ENCODE measurements around the gene NCAPG2. TPM values are rescaled to one million over a fixed set of nuclear protein-coding genes. Genes with fewer than 3 reads are reported as not detected.

Gene NCAPG2
- total RNA-seq, 8 experiments from 2014 or later = 1.0 to 31.6 (median 4.2) TPM

- ATAC-seq (replicated peaks in 6 of 8) = no peak
- in situ Hi-C loops (cut with MboI; ENCODE audit: low pct_unique_long_range_greater_than_20kb in 2 of 9, low sequenced_read_pairs in 9 of 9, unreplicated experiment in 9 of 9) = no loop called here
- no peak overlapping the region for H3K4me3 ChIP-seq
- H3K4me1 ChIP-seq (replicated peaks in 1 of 2) = no peaks in the 10 kb centered on the region
- H3K27ac ChIP-seq = no peak overlapping the region
- WGBS, 10 experiments = 73 to 100% (median 90%) methylated on average over 2 to 14 of the region's 22 CpGs; no CpG with 5 or more reads in 2 of the 10 experiments
These were observed 101.5 kb downstream of the NCAPG2 start for GRCh38 chr7:158602905-158603772.

GRCh38 chr7:158602041-158602440, 102.6 kb downstream of the NCAPG2 start:
- Histone ChIP-seq H3K27ac (no peak overlapping the region), H3K4me1 (replicated peaks in 1 of 2) (no peaks in the 10 kb centered on the region), H3K4me3 (no peak overlapping the region)
- ATAC-seq (replicated peaks in 6 of 8) = no peak
- 90 to 100% (median 100%) methylated on average over 2 to 5 of the region's 7 CpGs; no CpG with 5 or more reads in 6 of the 10 experiments for WGBS, 10 experiments
- in situ Hi-C loops (cut with MboI; ENCODE audit: low pct_unique_long_range_greater_than_20kb in 2 of 9, low sequenced_read_pairs in 9 of 9, unreplicated experiment in 9 of 9) = no loop called here

GRCh38 chr7:158601090-158601489, 103.5 kb downstream of the NCAPG2 start:
- in situ Hi-C loops (cut with MboI; ENCODE audit: low pct_unique_long_range_greater_than_20kb in 2 of 9, low sequenced_read_pairs in 9 of 9, unreplicated experiment in 9 of 9) = no loop called here
- 0 to 100% (median 76%) methylated on average over 1 of the region's 1 CpG for WGBS, 10 experiments
- H3K4me1 ChIP-seq (replicated peaks in 1 of 2) = no peaks in the 10 kb centered on the region
- H3K27ac ChIP-seq = no peak overlapping the region
- ATAC-seq (replicated peaks in 6 of 8) = no peak
- H3K4me3 ChIP-seq = no peak overlapping the region

GRCh38 chr7:158596745-158597144, 107.9 kb downstream of the NCAPG2 start:
- ATAC-seq (replicated peaks in 6 of 8) = no peak
- Histone ChIP-seq H3K4me1 (replicated peaks in 1 of 2) (no peaks in the 10 kb centered on the region), H3K4me3 (no peak overlapping the region), H3K27ac (no peak overlapping the region)
- in situ Hi-C loops (cut with MboI; ENCODE audit: low pct_unique_long_range_greater_than_20kb in 2 of 9, low sequenced_read_pairs in 9 of 9, unreplicated experiment in 9 of 9) = no loop called here
- WGBS, 10 experiments = 92 to 100% (median 95%) methylated on average over 3 to 4 of the region's 4 CpGs; no CpG with 5 or more reads in 6 of the 10 experiments

- in situ Hi-C loops (cut with MboI; ENCODE audit: low pct_unique_long_range_greater_than_20kb in 2 of 9, low sequenced_read_pairs in 9 of 9, unreplicated experiment in 9 of 9) = no loop called here
These were observed 108.3 kb downstream of the NCAPG2 start for GRCh38 chr7:158596309-158596708.

GRCh38 chr7:158595068-158595467, 109.5 kb downstream of the NCAPG2 start:
- Histone ChIP-seq H3K27ac (no peak overlapping the region), H3K4me3 (no peak overlapping the region), H3K4me1 (replicated peaks in 1 of 2) (no peaks in the 10 kb centered on the region)
- ATAC-seq (replicated peaks in 6 of 8) = no peak
- in situ Hi-C loops (cut with MboI; ENCODE audit: low pct_unique_long_range_greater_than_20kb in 2 of 9, low sequenced_read_pairs in 9 of 9, unreplicated experiment in 9 of 9) = no loop called here
- 44 to 80% (median 61%) methylated on average over 1 to 2 of the region's 3 CpGs; no CpG with 5 or more reads in 6 of the 10 experiments for WGBS, 10 experiments

More at GRCh38 chr7:158596309-158596708, 108.3 kb downstream of the NCAPG2 start:
- no peak for ATAC-seq (replicated peaks in 6 of 8)
- WGBS, 10 experiments = 83 to 100% (median 93%) methylated on average over 1 to 4 of the region's 4 CpGs; no CpG with 5 or more reads in 5 of the 10 experiments
- H3K27ac ChIP-seq = no peak overlapping the region
- H3K4me3 ChIP-seq = no peak overlapping the region
- H3K4me1 ChIP-seq (replicated peaks in 1 of 2) = no peaks in the 10 kb centered on the region

GRCh38 chr7:158592541-158592940, 112.1 kb downstream of the NCAPG2 start:
- H3K27ac ChIP-seq = no peak overlapping the region
- H3K4me3 ChIP-seq = no peak overlapping the region
- WGBS, 10 experiments = 0 to 100% (median 70%) methylated on average over 1 of the region's 1 CpG; no CpG with 5 or more reads in 6 of the 10 experiments
- no peaks in the 10 kb centered on the region for H3K4me1 ChIP-seq (replicated peaks in 1 of 2)
- no peak for ATAC-seq (replicated peaks in 6 of 8)
- in situ Hi-C loops (cut with MboI; ENCODE audit: low pct_unique_long_range_greater_than_20kb in 2 of 9, low sequenced_read_pairs in 9 of 9, unreplicated experiment in 9 of 9) = no loop called here

GRCh38 chr7:158591944-158592343, 112.7 kb downstream of the NCAPG2 start:
- ATAC-seq (replicated peaks in 6 of 8) = no peak
- 30 to 94% (median 80%) methylated on average over 2 to 10 of the region's 15 CpGs; no CpG with 5 or more reads in 7 of the 10 experiments for WGBS, 10 experiments
- H3K27ac ChIP-seq = no peak overlapping the region
- H3K4me3 ChIP-seq = no peak overlapping the region
- no peaks in the 10 kb centered on the region for H3K4me1 ChIP-seq (replicated peaks in 1 of 2)
- in situ Hi-C loops (cut with MboI; ENCODE audit: low pct_unique_long_range_greater_than_20kb in 2 of 9, low sequenced_read_pairs in 9 of 9, unreplicated experiment in 9 of 9) = no loop called here

- no peak for ATAC-seq (replicated peaks in 6 of 8)
- Histone ChIP-seq H3K27ac (no peak overlapping the region), H3K4me1 (replicated peaks in 1 of 2) (peaks cover 8 to 9% of the 10 kb centered on the region in 2 donors), H3K4me3 (no peak overlapping the region)
- in situ Hi-C loops (cut with MboI; ENCODE audit: low pct_unique_long_range_greater_than_20kb in 2 of 9, low sequenced_read_pairs in 9 of 9, unreplicated experiment in 9 of 9) = no loop called here
- WGBS, 10 experiments = 53 to 87% (median 81%) methylated on average over 2 to 9 of the region's 12 CpGs; no CpG with 5 or more reads in 4 of the 10 experiments
These were observed 114.4 kb downstream of the NCAPG2 start for GRCh38 chr7:158590181-158590530.

GRCh38 chr7:158589653-158590052, 115.0 kb downstream of the NCAPG2 start:
- in situ Hi-C loops (cut with MboI; ENCODE audit: low pct_unique_long_range_greater_than_20kb in 2 of 9, low sequenced_read_pairs in 9 of 9, unreplicated experiment in 9 of 9) = no loop called here
- no peak overlapping the region for H3K4me3 ChIP-seq
- 0 to 80% methylated on average over 1 of the region's 1 CpG; no CpG with 5 or more reads in 8 of the 10 experiments for WGBS, 10 experiments
- H3K4me1 ChIP-seq (replicated peaks in 1 of 2) = peaks cover 9 to 14% of the 10 kb centered on the region in 2 donors
- no peak overlapping the region for H3K27ac ChIP-seq
- ATAC-seq (replicated peaks in 6 of 8) = no peak

- no peak for ATAC-seq (replicated peaks in 6 of 8)
- 40 to 100% (median 64%) methylated on average over 1 to 12 of the region's 16 CpGs; no CpG with 5 or more reads in 4 of the 10 experiments for WGBS, 10 experiments
- peaks cover 9 to 20% of the 10 kb centered on the region in 2 donors for H3K4me1 ChIP-seq (replicated peaks in 1 of 2)
- H3K27ac ChIP-seq = no peak overlapping the region
- no peak overlapping the region for H3K4me3 ChIP-seq
- in situ Hi-C loops (cut with MboI; ENCODE audit: low pct_unique_long_range_greater_than_20kb in 2 of 9, low sequenced_read_pairs in 9 of 9, unreplicated experiment in 9 of 9) = no loop called here
These were observed 115.6 kb downstream of the NCAPG2 start for GRCh38 chr7:158588878-158589442.

GRCh38 chr7:158588085-158588877, 116.3 kb downstream of the NCAPG2 start:
- Histone ChIP-seq H3K4me3 (peak overlapping the region; percentile 47 to 82 (median 64)), H3K27ac (no peak overlapping the region), H3K4me1 (replicated peaks in 1 of 2) (peaks cover 9 to 27% of the 10 kb centered on the region in 2 donors)
- peak; percentile 10 to 68 (median 51) for ATAC-seq (replicated peaks in 6 of 8)
- in situ Hi-C loops (cut with MboI; ENCODE audit: low pct_unique_long_range_greater_than_20kb in 2 of 9, low sequenced_read_pairs in 9 of 9, unreplicated experiment in 9 of 9) = no loop called here
- 0 to 12% methylated on average over 3 to 5 of the region's 63 CpGs; no CpG with 5 or more reads in 8 of the 10 experiments for WGBS, 10 experiments
